Measurements from ENCODE around the gene SART3. TPM values are rescaled to one million over a fixed set of nuclear protein-coding genes. Genes with fewer than 3 reads are reported as not detected.
"Not testable (repeated sequence)": the region's sequence is repeated elsewhere in the genome, so short reads cannot be mapped to it uniquely, and the experiment has no call there.

The SART3 gene
- total RNA-seq, 3 donors from 2014 or later (not counting 1 experiment from before 2014, with no cell fraction given), result 76.5 to 107 (median 78.3) TPM

DNA sequence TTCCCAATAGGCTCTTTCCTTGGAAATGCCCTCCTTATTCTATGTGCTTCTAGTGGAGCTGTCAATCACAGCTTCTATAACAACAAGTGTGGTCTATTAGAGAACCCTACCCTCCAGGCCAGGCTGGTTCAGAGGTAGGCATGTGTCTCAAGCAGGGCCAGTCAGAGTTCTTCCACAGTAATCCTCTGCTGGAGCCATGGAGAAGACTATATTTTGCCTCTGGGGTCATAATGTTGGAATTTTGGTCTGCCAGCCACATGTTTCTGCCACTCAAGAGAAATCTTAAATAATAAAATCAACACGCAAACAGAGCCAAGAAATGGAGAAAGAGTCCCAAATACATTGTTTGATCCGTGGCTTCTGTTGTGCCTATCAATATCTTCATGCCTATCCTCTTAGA is 69.7 kb downstream of the SART3 start:
- H3K4me3 ChIP-seq (ENCODE audit: low read length), result no peak overlapping the region
- ATAC-seq, result no peak
- intact Hi-C loops (cut with micrococcal nuclease), result no loop called here
- no peak overlapping the region for H3K27ac Mint-ChIP-seq
- H3K4me1 Mint-ChIP-seq, result no peaks in the 10 kb centered on the region
- H3K4me3 Mint-ChIP-seq, result no peak overlapping the region
- H3K27me3 ChIP-seq (ENCODE audit: control insufficient read depth, insufficient read depth, low read length), result no peaks in the 10 kb centered on the region
- H3K9me3 Mint-ChIP-seq, result peaks cover 0 to 3% of the 10 kb centered on the region in 2 donors
- no peak overlapping the region for H3K27ac ChIP-seq (ENCODE audit: low read length)
- H3K36me3 Mint-ChIP-seq, result peaks cover 7% of the 10 kb centered on the region
- DNase-seq, result no peak
- H3K9me3 ChIP-seq (ENCODE audit: control insufficient read depth, insufficient read depth, low read length), result no peaks in the 10 kb centered on the region
- H3K4me1 ChIP-seq (ENCODE audit: control insufficient read depth, insufficient read depth, low read length), result no peaks in the 10 kb centered on the region
- peaks cover 20 to 61% of the 10 kb centered on the region in 2 donors for H3K27me3 Mint-ChIP-seq (ENCODE audit: low read depth in 2 of 2)
- TF ChIP-seq, protein P1, sequence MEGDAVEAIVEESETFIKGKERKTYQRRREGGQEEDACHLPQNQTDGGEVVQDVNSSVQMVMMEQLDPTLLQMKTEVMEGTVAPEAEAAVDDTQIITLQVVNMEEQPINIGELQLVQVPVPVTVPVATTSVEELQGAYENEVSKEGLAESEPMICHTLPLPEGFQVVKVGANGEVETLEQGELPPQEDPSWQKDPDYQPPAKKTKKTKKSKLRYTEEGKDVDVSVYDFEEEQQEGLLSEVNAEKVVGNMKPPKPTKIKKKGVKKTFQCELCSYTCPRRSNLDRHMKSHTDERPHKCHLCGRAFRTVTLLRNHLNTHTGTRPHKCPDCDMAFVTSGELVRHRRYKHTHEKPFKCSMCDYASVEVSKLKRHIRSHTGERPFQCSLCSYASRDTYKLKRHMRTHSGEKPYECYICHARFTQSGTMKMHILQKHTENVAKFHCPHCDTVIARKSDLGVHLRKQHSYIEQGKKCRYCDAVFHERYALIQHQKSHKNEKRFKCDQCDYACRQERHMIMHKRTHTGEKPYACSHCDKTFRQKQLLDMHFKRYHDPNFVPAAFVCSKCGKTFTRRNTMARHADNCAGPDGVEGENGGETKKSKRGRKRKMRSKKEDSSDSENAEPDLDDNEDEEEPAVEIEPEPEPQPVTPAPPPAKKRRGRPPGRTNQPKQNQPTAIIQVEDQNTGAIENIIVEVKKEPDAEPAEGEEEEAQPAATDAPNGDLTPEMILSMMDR (IDR thresholded peaks at IDR 0.05), result no peak
- WGBS (ENCODE audit: insufficient coverage), result 74% methylated on average over 2 of the region's 2 CpGs
- H3K36me3 ChIP-seq (ENCODE audit: control insufficient read depth, insufficient read depth, low read length), result no peaks in the 10 kb centered on the region

- DNase-seq; intact Hi-C loops (cut with micrococcal nuclease); H3K27ac ChIP-seq (ENCODE audit: low read length); H3K9me3 ChIP-seq (ENCODE audit: control insufficient read depth, insufficient read depth, low read length); H3K27ac Mint-ChIP-seq; H3K4me1 Mint-ChIP-seq; H3K36me3 Mint-ChIP-seq; H3K4me3 Mint-ChIP-seq; H3K4me3 ChIP-seq (ENCODE audit: low read length); H3K36me3 ChIP-seq (ENCODE audit: control insufficient read depth, insufficient read depth, low read length); H3K4me1 ChIP-seq (ENCODE audit: control insufficient read depth, insufficient read depth, low read length); H3K9me3 Mint-ChIP-seq; H3K27me3 ChIP-seq (ENCODE audit: control insufficient read depth, insufficient read depth, low read length); ATAC-seq: not testable (repeated sequence)
- WGBS (ENCODE audit: insufficient coverage), result no CpG with 5 or more reads among the region's 4 CpGs
- peaks cover 19 to 63% of the 10 kb centered on the region in 2 donors for H3K27me3 Mint-ChIP-seq (ENCODE audit: low read depth in 2 of 2)
Observed at GRCh38 chr12:108487029-108487428, 73.9 kb downstream of the SART3 start.

- H3K27me3 Mint-ChIP-seq (ENCODE audit: low read depth in 2 of 2), result peaks cover 17 to 66% of the 10 kb centered on the region in 2 donors
Observed at GRCh38 chr12:108485371-108485770, 75.6 kb downstream of the SART3 start.

GRCh38 chr12:108484845-108485244 is 76.1 kb downstream of the SART3 start:
- Mint-ChIP-seq H3K27me3 (ENCODE audit: low read depth in 2 of 2) (peaks cover 17 to 66% of the 10 kb centered on the region in 2 donors), H3K4me3 (no peak overlapping the region), H3K27ac (no peak overlapping the region), H3K9me3 (peaks cover 0 to 3% of the 10 kb centered on the region in 2 donors), H3K4me1 (no peaks in the 10 kb centered on the region), H3K36me3 (peaks cover 7% of the 10 kb centered on the region)
- Histone ChIP-seq H3K4me1 (ENCODE audit: control insufficient read depth, insufficient read depth, low read length) (no peaks in the 10 kb centered on the region), H3K36me3 (ENCODE audit: control insufficient read depth, insufficient read depth, low read length) (no peaks in the 10 kb centered on the region), H3K27me3 (ENCODE audit: control insufficient read depth, insufficient read depth, low read length) (peaks cover 2% of the 10 kb centered on the region), H3K4me3 (ENCODE audit: low read length) (no peak overlapping the region), H3K9me3 (ENCODE audit: control insufficient read depth, insufficient read depth, low read length) (no peaks in the 10 kb centered on the region), H3K27ac (ENCODE audit: low read length) (no peak overlapping the region)
- WGBS (ENCODE audit: insufficient coverage), result 74% methylated on average over 2 of the region's 2 CpGs
- no peak for DNase-seq
- ATAC-seq, result no peak
- intact Hi-C loops (cut with micrococcal nuclease), result no loop called here
- TF ChIP-seq, protein P1 (IDR thresholded peaks at IDR 0.05), result no peak

More at GRCh38 chr12:108485371-108485770, 75.6 kb downstream of the SART3 start:
- H3K9me3 ChIP-seq (ENCODE audit: control insufficient read depth, insufficient read depth, low read length); ATAC-seq; H3K4me3 Mint-ChIP-seq; H3K9me3 Mint-ChIP-seq; H3K36me3 Mint-ChIP-seq; H3K27me3 ChIP-seq (ENCODE audit: control insufficient read depth, insufficient read depth, low read length); intact Hi-C loops (cut with micrococcal nuclease); H3K4me1 ChIP-seq (ENCODE audit: control insufficient read depth, insufficient read depth, low read length); H3K4me1 Mint-ChIP-seq; H3K36me3 ChIP-seq (ENCODE audit: control insufficient read depth, insufficient read depth, low read length); H3K27ac Mint-ChIP-seq; H3K4me3 ChIP-seq (ENCODE audit: low read length); DNase-seq; H3K27ac ChIP-seq (ENCODE audit: low read length): not testable (repeated sequence)
- WGBS (ENCODE audit: insufficient coverage), result 65% methylated on average over 7 of the region's 7 CpGs
